T-helper 2 cell treated with Interferon-gamma antibody and Interleukin-4, amounts not matched to agents 5 μg/mL and 100 μg/mL, for 36 hours (primary cell): Measurements from ENCODE around the gene NDUFS6.
"Not testable (repeated sequence)": the region's sequence is repeated elsewhere in the genome, so short reads cannot be mapped to it uniquely, and the experiment has no call there.

Source experiments
- DNase-seq: peaks from one replicate; pipeline ENCODE4 v3.0.0; 2021; ENCODE audit warnings: low spot score
- H3K27ac Mint-ChIP-seq: one replicate; pipeline ENCODE4 v1.8.0; 2021; ENCODE audit warnings: mild to moderate bottlenecking, mixed read lengths
- H3K27me3 Mint-ChIP-seq: one replicate; pipeline ENCODE4 v1.8.0; 2021; ENCODE audit warnings: low read depth, mixed read lengths
- H3K36me3 Mint-ChIP-seq: one replicate; pipeline ENCODE4 v1.8.0; 2021; ENCODE audit warnings: low read depth, mixed read lengths
- H3K4me1 Mint-ChIP-seq: one replicate; pipeline ENCODE4 v1.8.0; 2021; ENCODE audit warnings: low read depth, mixed read lengths
- H3K4me3 Mint-ChIP-seq: one replicate; pipeline ENCODE4 v1.8.0; 2022; ENCODE audit warnings: mild to moderate bottlenecking, moderate library complexity, mixed read lengths
- H3K9me3 Mint-ChIP-seq: one replicate; pipeline ENCODE4 v1.8.0; 2021; ENCODE audit warnings: mixed read lengths

Gene NDUFS6

DNA sequence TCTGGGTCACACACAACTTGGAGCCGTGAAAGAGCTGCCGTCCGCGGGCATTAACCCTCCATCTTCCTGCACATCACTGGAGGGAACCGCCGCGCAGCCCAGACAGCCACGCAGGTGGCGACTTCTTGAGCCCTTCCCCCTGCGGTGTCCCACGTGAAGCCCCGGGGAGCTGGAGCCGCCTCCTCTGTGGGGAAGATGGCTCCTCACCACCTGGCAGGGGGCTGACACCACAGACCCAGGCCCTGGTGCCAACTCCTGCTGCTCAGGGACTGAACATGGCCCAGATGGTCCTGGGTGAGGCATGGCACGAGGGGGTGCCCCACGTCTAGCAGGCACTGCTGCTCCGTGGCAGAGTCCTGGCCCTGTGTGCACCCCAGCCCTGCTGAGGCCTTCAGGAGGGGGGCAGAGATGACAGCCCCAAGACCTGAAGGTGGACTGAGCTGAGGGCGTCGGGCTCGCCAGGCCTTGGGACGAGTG lies 38.9 kb downstream of the NDUFS6 start:
- Mint-ChIP-seq H3K9me3 (no peaks in the 10 kb centered on the region), H3K36me3 (no peaks in the 10 kb centered on the region), H3K27me3 (peaks cover 4% of the 10 kb centered on the region), H3K4me3 (no peak overlapping the region), H3K27ac (no peak overlapping the region), H3K4me1 (no peaks in the 10 kb centered on the region)
- DNase-seq: no peak

GRCh38 chr5:1840741-1841521 lies 39.7 kb downstream of the NDUFS6 start:
- no peak for DNase-seq
- Mint-ChIP-seq H3K27me3 (peaks cover 4% of the 10 kb centered on the region), H3K36me3 (no peaks in the 10 kb centered on the region), H3K27ac (no peak overlapping the region), H3K9me3 (no peaks in the 10 kb centered on the region), H3K4me3 (no peak overlapping the region), H3K4me1 (no peaks in the 10 kb centered on the region)

GRCh38 chr5:1842004-1842819 lies 41.0 kb downstream of the NDUFS6 start:
- no peak overlapping the region for H3K4me3 Mint-ChIP-seq
- no peak overlapping the region for H3K27ac Mint-ChIP-seq
- H3K9me3 Mint-ChIP-seq: no peaks in the 10 kb centered on the region
- no peaks in the 10 kb centered on the region for H3K4me1 Mint-ChIP-seq
- DNase-seq: no peak
- H3K36me3 Mint-ChIP-seq: no peaks in the 10 kb centered on the region
- peaks cover 4% of the 10 kb centered on the region for H3K27me3 Mint-ChIP-seq

DNA sequence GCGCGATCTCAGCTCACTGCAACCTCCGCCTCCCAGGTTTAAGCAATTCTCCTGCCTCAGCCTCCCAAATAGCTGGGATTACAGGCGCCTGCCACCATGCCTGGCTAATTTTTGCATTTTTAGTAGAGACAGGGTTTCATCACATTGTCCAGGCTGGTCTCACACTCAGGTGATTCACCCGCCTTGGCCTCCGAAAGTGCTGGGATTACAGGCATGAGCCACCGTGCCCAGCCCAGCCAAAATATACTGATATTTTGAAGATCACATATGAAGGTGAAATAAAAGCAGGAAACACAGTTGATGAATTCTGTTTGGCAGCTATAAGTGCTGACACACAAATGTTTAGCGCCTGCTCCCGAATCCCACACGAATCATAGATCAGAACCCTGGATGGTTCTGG lies 42.6 kb downstream of the NDUFS6 start:
- not testable (repeated sequence) for H3K9me3 Mint-ChIP-seq, H3K4me1 Mint-ChIP-seq, H3K36me3 Mint-ChIP-seq

DNA sequence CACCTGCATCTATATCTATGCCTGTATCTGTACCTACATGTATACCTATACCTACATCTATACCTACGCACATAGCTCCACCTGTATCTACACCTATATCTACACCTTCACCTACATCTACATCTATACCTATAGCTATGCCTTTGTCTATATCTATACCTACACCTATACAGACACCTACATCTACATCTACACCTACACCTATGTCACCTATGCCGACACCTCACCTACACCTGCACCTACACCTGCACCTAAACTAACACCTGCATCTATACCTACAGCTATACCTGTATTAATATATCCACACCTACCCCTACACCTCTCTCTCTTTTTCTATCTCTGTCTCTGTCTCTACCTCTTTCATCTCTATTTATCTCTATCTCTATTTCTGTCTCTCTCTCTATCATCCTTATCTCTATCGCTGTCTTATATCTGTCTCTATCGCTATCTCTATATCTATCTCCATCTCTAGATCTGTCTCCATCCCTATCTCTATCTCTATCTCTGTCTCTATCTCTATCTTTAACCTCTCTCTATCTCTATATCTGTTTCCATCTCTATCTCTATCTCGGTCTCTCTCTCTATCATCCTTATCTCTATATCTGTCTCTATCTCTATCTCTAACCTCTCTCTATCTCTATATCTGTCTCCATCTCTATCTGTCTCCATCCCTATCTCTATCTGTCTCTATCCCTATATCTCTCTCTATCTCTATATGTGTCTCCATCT lies 43.7 kb downstream of the NDUFS6 start:
- Mint-ChIP-seq H3K27me3 (peaks cover 14% of the 10 kb centered on the region), H3K9me3 (no peaks in the 10 kb centered on the region), H3K36me3 (no peaks in the 10 kb centered on the region), H3K27ac (no peak overlapping the region), H3K4me1 (no peaks in the 10 kb centered on the region), H3K4me3 (no peak overlapping the region)
- no peak for DNase-seq

More for the DNA sequence above, 42.6 kb downstream of the NDUFS6 start:
- not testable (repeated sequence) for DNase-seq, H3K4me3 Mint-ChIP-seq, H3K27me3 Mint-ChIP-seq, H3K27ac Mint-ChIP-seq

- H3K9me3 Mint-ChIP-seq: no peaks in the 10 kb centered on the region
- no peaks in the 10 kb centered on the region for H3K36me3 Mint-ChIP-seq
- H3K4me1 Mint-ChIP-seq: no peaks in the 10 kb centered on the region
- H3K4me3 Mint-ChIP-seq: no peak overlapping the region
- no peak for DNase-seq
- H3K27me3 Mint-ChIP-seq: peaks cover 20% of the 10 kb centered on the region
- H3K27ac Mint-ChIP-seq: no peak overlapping the region
Observed at GRCh38 chr5:1845696-1846095, 44.5 kb downstream of the NDUFS6 start.

GRCh38 chr5:1846583-1846982 lies 45.4 kb downstream of the NDUFS6 start:
- Mint-ChIP-seq H3K27ac (no peak overlapping the region), H3K4me3 (no peak overlapping the region), H3K36me3 (no peaks in the 10 kb centered on the region), H3K4me1 (no peaks in the 10 kb centered on the region), H3K27me3 (peaks cover 24% of the 10 kb centered on the region), H3K9me3 (no peaks in the 10 kb centered on the region)
- DNase-seq: no peak

- Mint-ChIP-seq H3K36me3 (no peaks in the 10 kb centered on the region), H3K27me3 (peaks cover 28% of the 10 kb centered on the region), H3K4me3 (no peak overlapping the region), H3K27ac (no peak overlapping the region), H3K4me1 (no peaks in the 10 kb centered on the region), H3K9me3 (no peaks in the 10 kb centered on the region)
- no peak for DNase-seq
Observed at GRCh38 chr5:1847056-1847455, 45.8 kb downstream of the NDUFS6 start.

DNA sequence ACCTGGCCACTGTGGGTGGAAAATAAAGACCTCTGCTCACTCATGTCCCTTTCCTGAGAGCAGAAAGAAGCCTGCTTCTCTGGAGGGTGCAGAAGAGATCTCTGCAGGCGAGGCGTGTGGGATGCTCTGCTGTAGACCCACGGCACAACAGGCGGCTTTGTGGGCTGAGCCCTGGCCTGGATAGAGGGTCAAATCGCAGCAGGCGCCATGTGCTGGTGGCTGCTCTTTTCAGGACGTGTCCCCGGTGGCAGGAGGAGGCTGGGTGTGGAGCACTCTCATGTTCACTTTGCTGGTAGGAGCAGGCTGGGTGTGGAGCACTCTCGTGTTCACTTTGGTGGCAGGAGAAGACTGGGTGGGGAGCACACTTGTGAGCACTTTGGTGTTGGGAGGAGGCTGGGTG lies 46.4 kb downstream of the NDUFS6 start:
- Mint-ChIP-seq H3K4me3 (no peak overlapping the region), H3K9me3 (no peaks in the 10 kb centered on the region), H3K27ac (no peak overlapping the region), H3K36me3 (no peaks in the 10 kb centered on the region), H3K4me1 (no peaks in the 10 kb centered on the region), H3K27me3 (peaks cover 29% of the 10 kb centered on the region)
- no peak for DNase-seq

GRCh38 chr5:1850324-1851154 lies 49.3 kb downstream of the NDUFS6 start:
- no peak for DNase-seq
- Mint-ChIP-seq H3K27ac (no peak overlapping the region), H3K27me3 (peaks cover 45% of the 10 kb centered on the region), H3K36me3 (no peaks in the 10 kb centered on the region), H3K4me1 (no peaks in the 10 kb centered on the region), H3K9me3 (no peaks in the 10 kb centered on the region), H3K4me3 (no peak overlapping the region)

DNA sequence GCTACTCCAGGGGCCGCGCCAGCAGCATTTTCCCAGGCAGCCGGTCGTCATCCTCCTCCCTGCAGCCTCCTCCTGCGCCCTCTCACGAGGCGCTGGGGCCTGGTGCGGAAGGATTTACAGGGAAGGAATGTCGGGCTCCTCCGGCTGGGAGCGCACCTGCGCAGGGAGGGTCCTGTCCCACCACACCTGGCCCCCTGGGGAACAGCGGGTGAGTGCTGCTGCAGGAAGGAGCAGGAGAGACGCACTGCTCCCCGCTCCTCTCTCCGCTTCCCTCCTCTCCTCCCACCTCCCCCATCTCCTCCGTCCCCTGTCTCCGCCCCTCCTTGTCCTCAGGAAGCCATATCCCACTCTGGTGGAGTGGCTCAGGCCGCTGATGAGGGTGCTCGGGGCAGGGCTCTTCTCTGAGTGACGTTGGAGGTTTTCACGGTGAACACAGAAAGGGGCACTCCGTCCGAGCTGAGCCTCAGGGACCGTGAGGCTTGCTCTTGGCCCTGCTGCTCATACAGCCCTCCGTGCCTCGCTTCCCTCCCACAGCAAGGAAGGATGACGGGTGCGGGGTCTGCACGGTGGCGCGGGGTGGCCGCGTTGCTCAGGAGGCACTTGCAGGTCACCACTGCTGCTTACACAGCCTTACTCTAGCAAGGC lies 50.2 kb downstream of the NDUFS6 start:
- peaks cover 47% of the 10 kb centered on the region for H3K27me3 Mint-ChIP-seq
- H3K4me3 Mint-ChIP-seq: no peak overlapping the region
- no peaks in the 10 kb centered on the region for H3K36me3 Mint-ChIP-seq
- H3K27ac Mint-ChIP-seq: no peak overlapping the region
- no peaks in the 10 kb centered on the region for H3K9me3 Mint-ChIP-seq
- no peaks in the 10 kb centered on the region for H3K4me1 Mint-ChIP-seq
- DNase-seq: no peak

- Mint-ChIP-seq H3K4me3 (no peak overlapping the region), H3K27ac (no peak overlapping the region), H3K9me3 (no peaks in the 10 kb centered on the region), H3K27me3 (peaks cover 47% of the 10 kb centered on the region), H3K36me3 (no peaks in the 10 kb centered on the region), H3K4me1 (no peaks in the 10 kb centered on the region)
- no peak for DNase-seq
Observed at GRCh38 chr5:1852324-1852947, 51.2 kb downstream of the NDUFS6 start.

DNA sequence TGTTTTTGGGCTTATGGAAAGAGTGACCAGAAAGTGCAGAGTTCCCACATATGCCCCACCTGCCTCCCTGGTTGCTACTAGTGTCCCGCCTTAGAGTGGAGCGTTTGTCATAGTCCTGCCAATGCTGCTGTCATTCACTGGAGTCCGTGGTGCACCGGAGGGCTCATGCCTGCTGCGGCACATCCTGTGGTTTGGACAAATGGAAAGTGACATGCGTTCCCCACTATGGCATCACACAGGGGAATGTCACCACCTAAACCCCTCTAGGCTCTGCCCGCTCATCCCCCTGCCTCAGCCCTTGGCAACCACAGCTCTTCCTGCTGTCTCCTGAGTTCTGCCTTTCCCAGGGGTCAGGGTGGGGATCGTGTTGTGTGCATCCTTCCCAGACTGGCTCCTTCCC lies 52.3 kb downstream of the NDUFS6 start:
- Mint-ChIP-seq H3K4me1 (no peaks in the 10 kb centered on the region), H3K4me3 (no peak overlapping the region), H3K9me3 (no peaks in the 10 kb centered on the region), H3K27me3 (peaks cover 45% of the 10 kb centered on the region), H3K27ac (no peak overlapping the region), H3K36me3 (no peaks in the 10 kb centered on the region)
- DNase-seq: no peak
